ENCODE measurements around the gene FOXA1. TPM values are rescaled to one million over a fixed set of nuclear protein-coding genes. Genes with fewer than 3 reads are reported as not detected.

Gene FOXA1
- total and polyA plus RNA-seq, 9 of the 15 experiments (the other 6 are each of a cell fraction or from before 2014, with no cell fraction given), result 0.20 to 3.0 (median 1.3) TPM

GRCh38 chr14:37595809-37596621 lies 966 bp upstream of the FOXA1 start (continued):
- TF ChIP-seq MBD1 (CRISPR knock-in tag; IDR thresholded peaks at IDR 0.05) (no peak), NRF1 (conservative IDR thresholded peaks at IDR 0.05 in 1 of 2, IDR thresholded peaks at IDR 0.05 in 1 of 2) (peak in 1 of 2 experiments; percentile 30; a peak in 1 of 4 replicates), ZNF253 (CRISPR knock-in tag; conservative IDR thresholded peaks at IDR 0.05) (no peak), ZNF764 (CRISPR knock-in tag; IDR thresholded peaks at IDR 0.05; ENCODE audit: low read depth) (no peak), CREB1 (IDR thresholded peaks at IDR 0.05) (0 out of 2 replicates have a peak, but pooled peaks have one; percentile 19), CREB1 (CRISPR knock-in tag; IDR thresholded peaks at IDR 0.05) (no peak), GMEB1 (CRISPR knock-in tag; IDR thresholded peaks at IDR 0.05) (no peak), NCOA2 (IDR thresholded peaks at IDR 0.05; ENCODE audit: partially characterized antibody in 2 of 2) (no peak), ZNF785 (CRISPR knock-in tag; IDR thresholded peaks at IDR 0.05) (no peak), BHLHE40 (IDR thresholded peaks at IDR 0.05; ENCODE audit: low read length) (no peak), ZNF518B (CRISPR knock-in tag; IDR thresholded peaks at IDR 0.05) (no peak), ZEB2 (IDR thresholded peaks at IDR 0.05) (peak; percentile 91), ZNF444 (CRISPR knock-in tag; IDR thresholded peaks at IDR 0.05) (no peak), E2F6 (IDR thresholded peaks at IDR 0.05; ENCODE audit: borderline replicate concordance in 1 of 2, extremely low read depth in 1 of 2, insufficient read depth in 1 of 2, insufficient read length in 1 of 2, low read depth in 1 of 2, low read length in 1 of 2, poor library complexity in 1 of 2, severe bottlenecking in 1 of 2) (peak; percentile 62 to 88), MLLT1 (IDR thresholded peaks at IDR 0.05) (peak in 1 of 2 experiments; percentile 80; a peak in 2 of 4 replicates), E2F3 (CRISPR knock-in tag; IDR thresholded peaks at IDR 0.05) (no peak), RBM14 (IDR thresholded peaks at IDR 0.05; ENCODE audit: borderline replicate concordance, insufficient read depth, low read depth, low read length) (no peak)
